ENCODE measurements around the gene ATP5F1D. TPM values are rescaled to one million over a fixed set of nuclear protein-coding genes. Genes with fewer than 3 reads are reported as not detected.
A peak's percentile ranks its signal among the peaks of the same experiment; 100 is the strongest.

ATP5F1D gene
- total and polyA plus RNA-seq, 2 of the 13 experiments (the other 11 are each of a cell fraction or from before 2014, with no cell fraction given) = 39.4 to 78.7 TPM

GRCh38 chr19:1244693-1245451, 3.3 kb downstream of the ATP5F1D start (continued):
- TF ChIP-seq ARHGAP35 (CRISPR knock-in tag; IDR thresholded peaks at IDR 0.05; ENCODE audit: borderline replicate concordance) (peak; percentile 20), SALL2 (CRISPR knock-in tag; IDR thresholded peaks at IDR 0.05) (no peak), ZNF703 (CRISPR knock-in tag; IDR thresholded peaks at IDR 0.05; ENCODE audit: borderline replicate concordance) (no peak), DMAP1 (CRISPR knock-in tag; IDR thresholded peaks at IDR 0.05) (peak; percentile 68; the same call in 1 of the 2 replicates), MED8 (CRISPR knock-in tag; IDR thresholded peaks at IDR 0.05; ENCODE audit: insufficient replicate concordance) (peak; percentile 94), ZNF121 (CRISPR knock-in tag; IDR thresholded peaks at IDR 0.05) (peak; percentile 51; the same call in 1 of the 2 replicates), CBX5 (CRISPR knock-in tag; IDR thresholded peaks at IDR 0.05; ENCODE audit: borderline replicate concordance) (0 out of 2 replicates have a peak, but pooled peaks have one; percentile 65), NR0B2 (CRISPR knock-in tag; IDR thresholded peaks at IDR 0.05) (0 out of 2 replicates have a peak, but pooled peaks have one; percentile 12), ZFP37 (CRISPR knock-in tag; IDR thresholded peaks at IDR 0.05; ENCODE audit: borderline replicate concordance) (peak; percentile 42; the same call in 1 of the 2 replicates), ARID5B (CRISPR knock-in tag; IDR thresholded peaks at IDR 0.05) (peak; percentile 80), FOXP1 (IDR thresholded peaks at IDR 0.05) (no peak), FOXP1 (CRISPR knock-in tag; IDR thresholded peaks at IDR 0.05) (peak; percentile 69), GABPB1 (CRISPR knock-in tag; IDR thresholded peaks at IDR 0.05) (peak; percentile 78), MED13 (CRISPR knock-in tag; IDR thresholded peaks at IDR 0.05) (peak; percentile 26), PCBP1 (IDR thresholded peaks at IDR 0.05; ENCODE audit: borderline replicate concordance, low read depth, low read length) (0 out of 2 replicates have a peak, but pooled peaks have one; percentile 49), ZNF747 (CRISPR knock-in tag; IDR thresholded peaks at IDR 0.05; ENCODE audit: borderline replicate concordance) (peak; percentile 91), CBX1 (IDR thresholded peaks at IDR 0.05; ENCODE audit: low read depth) (peak; percentile 47), HDAC2 (CRISPR knock-in tag; IDR thresholded peaks at IDR 0.05) (peak; percentile 95), SIX4 (CRISPR knock-in tag; IDR thresholded peaks at IDR 0.05) (peak; percentile 66; the same call in 1 of the 2 replicates)
- TF ChIP-seq, protein P1, sequence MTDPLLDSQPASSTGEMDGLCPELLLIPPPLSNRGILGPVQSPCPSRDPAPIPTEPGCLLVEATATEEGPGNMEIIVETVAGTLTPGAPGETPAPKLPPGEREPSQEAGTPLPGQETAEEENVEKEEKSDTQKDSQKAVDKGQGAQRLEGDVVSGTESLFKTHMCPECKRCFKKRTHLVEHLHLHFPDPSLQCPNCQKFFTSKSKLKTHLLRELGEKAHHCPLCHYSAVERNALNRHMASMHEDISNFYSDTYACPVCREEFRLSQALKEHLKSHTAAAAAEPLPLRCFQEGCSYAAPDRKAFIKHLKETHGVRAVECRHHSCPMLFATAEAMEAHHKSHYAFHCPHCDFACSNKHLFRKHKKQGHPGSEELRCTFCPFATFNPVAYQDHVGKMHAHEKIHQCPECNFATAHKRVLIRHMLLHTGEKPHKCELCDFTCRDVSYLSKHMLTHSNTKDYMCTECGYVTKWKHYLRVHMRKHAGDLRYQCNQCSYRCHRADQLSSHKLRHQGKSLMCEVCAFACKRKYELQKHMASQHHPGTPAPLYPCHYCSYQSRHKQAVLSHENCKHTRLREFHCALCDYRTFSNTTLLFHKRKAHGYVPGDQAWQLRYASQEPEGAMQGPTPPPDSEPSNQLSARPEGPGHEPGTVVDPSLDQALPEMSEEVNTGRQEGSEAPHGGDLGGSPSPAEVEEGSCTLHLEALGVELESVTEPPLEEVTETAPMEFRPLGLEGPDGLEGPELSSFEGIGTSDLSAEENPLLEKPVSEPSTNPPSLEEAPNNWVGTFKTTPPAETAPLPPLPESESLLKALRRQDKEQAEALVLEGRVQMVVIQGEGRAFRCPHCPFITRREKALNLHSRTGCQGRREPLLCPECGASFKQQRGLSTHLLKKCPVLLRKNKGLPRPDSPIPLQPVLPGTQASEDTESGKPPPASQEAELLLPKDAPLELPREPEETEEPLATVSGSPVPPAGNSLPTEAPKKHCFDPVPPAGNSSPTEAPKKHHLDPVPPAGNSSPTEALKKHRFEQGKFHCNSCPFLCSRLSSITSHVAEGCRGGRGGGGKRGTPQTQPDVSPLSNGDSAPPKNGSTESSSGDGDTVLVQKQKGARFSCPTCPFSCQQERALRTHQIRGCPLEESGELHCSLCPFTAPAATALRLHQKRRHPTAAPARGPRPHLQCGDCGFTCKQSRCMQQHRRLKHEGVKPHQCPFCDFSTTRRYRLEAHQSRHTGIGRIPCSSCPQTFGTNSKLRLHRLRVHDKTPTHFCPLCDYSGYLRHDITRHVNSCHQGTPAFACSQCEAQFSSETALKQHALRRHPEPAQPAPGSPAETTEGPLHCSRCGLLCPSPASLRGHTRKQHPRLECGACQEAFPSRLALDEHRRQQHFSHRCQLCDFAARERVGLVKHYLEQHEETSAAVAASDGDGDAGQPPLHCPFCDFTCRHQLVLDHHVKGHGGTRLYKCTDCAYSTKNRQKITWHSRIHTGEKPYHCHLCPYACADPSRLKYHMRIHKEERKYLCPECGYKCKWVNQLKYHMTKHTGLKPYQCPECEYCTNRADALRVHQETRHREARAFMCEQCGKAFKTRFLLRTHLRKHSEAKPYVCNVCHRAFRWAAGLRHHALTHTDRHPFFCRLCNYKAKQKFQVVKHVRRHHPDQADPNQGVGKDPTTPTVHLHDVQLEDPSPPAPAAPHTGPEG (CRISPR knock-in tag; IDR thresholded peaks at IDR 0.05) = peak; percentile 32; the same call in 1 of the 2 replicates

Data from HepG2 (cell line).